ENCODE data around the gene IMMP2L. TPM values are rescaled to one million over a fixed set of nuclear protein-coding genes. Genes with fewer than 3 reads are reported as not detected.

IMMP2L gene
- polyA plus RNA-seq, 1 experiment: 5.8 TPM

GRCh38 chr7:111517549-111517951 lies 44.7 kb downstream of the IMMP2L start:
- Histone ChIP-seq H3K4me3 (ENCODE audit: low read depth, low read length) (no peak overlapping the region), H3K27me3 (ENCODE audit: control insufficient read depth, insufficient read depth, low read length) (no peaks in the 10 kb centered on the region), H3K36me3 (ENCODE audit: control insufficient read depth, insufficient read depth, low read length) (no peaks in the 10 kb centered on the region; the same call in 1 of the 2 replicates)
- TF ChIP-seq CTCF (IDR thresholded peaks at IDR 0.05; ENCODE audit: insufficient read depth, low read depth, low read length): no peak
- CTCF ChIA-PET: interaction anchor here (0.6 kb wide), 1 partner anchor 455 kb away, joined by 3 read pairs; no protein-coding TSS in a partner anchor
- no peak for DNase-seq (ENCODE audit: low read depth)
- POLR2A ChIA-PET: no interaction called here

- Histone ChIP-seq H3K27me3 (ENCODE audit: control insufficient read depth, insufficient read depth, low read length) (no peaks in the 10 kb centered on the region), H3K4me3 (ENCODE audit: low read depth, low read length) (no peak overlapping the region), H3K36me3 (ENCODE audit: control insufficient read depth, insufficient read depth, low read length) (no peaks in the 10 kb centered on the region; the same call in 1 of the 2 replicates)
- no peak for TF ChIP-seq CTCF (IDR thresholded peaks at IDR 0.05; ENCODE audit: insufficient read depth, low read depth, low read length)
- ChIA-PET CTCF (interaction anchor here (0.6 kb wide), 1 partner anchor 454 kb away, joined by 3 read pairs; no protein-coding TSS in a partner anchor), POLR2A (no interaction called here)
- no peak for DNase-seq (ENCODE audit: low read depth)
These were observed 45.7 kb downstream of the IMMP2L start for GRCh38 chr7:111516612-111517011.

DNA sequence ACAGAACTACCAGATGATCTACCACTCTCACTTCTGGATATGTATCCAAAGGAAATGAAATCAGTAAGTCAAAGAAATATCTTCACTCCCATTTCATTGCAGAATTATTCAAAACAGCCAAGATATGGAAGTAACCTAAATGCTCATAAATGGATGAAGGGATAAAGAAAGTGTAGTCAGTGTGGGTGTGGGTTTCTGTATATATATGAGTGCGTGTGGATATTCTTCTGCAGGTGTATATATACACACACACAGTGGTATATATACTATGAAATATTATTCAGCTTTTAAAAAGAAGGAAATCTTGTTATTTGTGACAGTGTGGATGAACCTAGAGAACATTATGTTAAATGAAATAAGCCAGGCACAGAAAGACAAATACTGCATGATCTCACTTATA lies 48.7 kb downstream of the IMMP2L start:
- Histone ChIP-seq H3K36me3 (ENCODE audit: control insufficient read depth, insufficient read depth, low read length) (no peaks in the 10 kb centered on the region), H3K27me3 (ENCODE audit: control insufficient read depth, insufficient read depth, low read length) (no peaks in the 10 kb centered on the region), H3K4me3 (ENCODE audit: low read depth, low read length) (no peak overlapping the region)
- no peak for DNase-seq (ENCODE audit: low read depth)
- CTCF ChIA-PET: no interaction called here
- POLR2A ChIA-PET: no interaction called here
- no peak for TF ChIP-seq CTCF (IDR thresholded peaks at IDR 0.05; ENCODE audit: insufficient read depth, low read depth, low read length)

DNA sequence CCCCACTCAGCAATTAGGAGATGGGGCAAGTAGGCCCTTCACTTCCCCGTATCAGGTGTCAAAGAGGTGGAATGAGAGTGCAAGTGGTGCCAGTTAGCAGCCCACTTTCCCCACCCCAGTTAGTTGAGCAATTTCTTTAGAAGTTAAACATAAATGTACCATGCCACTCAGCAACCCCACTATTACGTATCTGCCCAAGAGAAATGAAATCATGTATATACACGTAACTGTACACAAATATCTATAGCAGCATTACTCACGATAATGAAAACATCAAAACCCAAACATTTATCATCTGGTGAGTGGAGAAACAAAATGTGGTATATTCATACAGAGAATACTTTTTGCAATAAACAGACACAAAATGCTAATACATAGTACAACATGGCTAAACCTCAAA lies 50.4 kb downstream of the IMMP2L start:
- CTCF ChIA-PET: no interaction called here
- DNase-seq (ENCODE audit: low read depth): no peak
- no peak overlapping the region for H3K4me3 ChIP-seq (ENCODE audit: low read depth, low read length)
- no peaks in the 10 kb centered on the region for H3K36me3 ChIP-seq (ENCODE audit: control insufficient read depth, insufficient read depth, low read length)
- POLR2A ChIA-PET: no interaction called here
- TF ChIP-seq CTCF (IDR thresholded peaks at IDR 0.05; ENCODE audit: insufficient read depth, low read depth, low read length): no peak
- H3K27me3 ChIP-seq (ENCODE audit: control insufficient read depth, insufficient read depth, low read length): no peaks in the 10 kb centered on the region

- no peaks in the 10 kb centered on the region for H3K27me3 ChIP-seq (ENCODE audit: control insufficient read depth, insufficient read depth, low read length)
- H3K36me3 ChIP-seq (ENCODE audit: control insufficient read depth, insufficient read depth, low read length): no peaks in the 10 kb centered on the region
- no peak for DNase-seq (ENCODE audit: low read depth)
- ChIA-PET CTCF (no interaction called here), POLR2A (no interaction called here)
- no peak for TF ChIP-seq CTCF (IDR thresholded peaks at IDR 0.05; ENCODE audit: insufficient read depth, low read depth, low read length)
- no peak overlapping the region for H3K4me3 ChIP-seq (ENCODE audit: low read depth, low read length)
These were observed 51.5 kb downstream of the IMMP2L start for GRCh38 chr7:111510584-111511378.
